ENCODE data around the gene TMEM250. TPM values are rescaled to one million over a fixed set of nuclear protein-coding genes. Genes with fewer than 3 reads are reported as not detected.

The TMEM250 gene
- total and polyA plus RNA-seq, 2 of the 4 experiments (the other 2 are of a cell fraction), result 14.0 to 17.5 TPM

DNA sequence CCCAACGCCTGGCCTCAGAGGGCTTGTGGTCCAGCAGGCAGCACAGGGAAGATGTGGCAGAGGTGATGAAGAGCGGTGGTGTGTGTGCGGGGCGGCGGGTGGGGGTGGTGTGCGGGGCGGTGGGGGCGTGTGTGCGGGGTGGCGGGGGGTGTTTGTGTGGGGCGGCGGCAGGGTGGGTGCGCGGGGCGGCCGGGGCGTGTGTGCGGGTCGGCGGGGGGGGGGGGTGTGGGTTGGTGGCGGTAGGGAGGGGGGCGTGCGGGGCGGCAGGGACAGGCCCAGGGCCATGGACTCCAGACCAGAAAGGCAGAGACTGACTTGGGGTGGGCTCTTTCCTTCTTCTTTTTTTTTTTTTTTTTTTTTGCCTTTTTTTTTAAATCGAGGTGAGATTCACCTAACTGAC lies 19.1 kb downstream of the TMEM250 start:
- no peak overlapping the region for H2BK5ac ChIP-seq (ENCODE audit: low read depth, low read length, poor library complexity, severe bottlenecking)
- H3K14ac ChIP-seq (replicated peaks; ENCODE audit: low read depth, low read length), result no peak overlapping the region
- H3K18ac ChIP-seq (ENCODE audit: low read depth, low read length), result no peak overlapping the region
- no peak overlapping the region for H2BK20ac ChIP-seq (ENCODE audit: low read depth, low read length)
- H3K4me2 ChIP-seq (ENCODE audit: low read depth, low read length), result no peak overlapping the region
- peaks cover 5% of the 10 kb centered on the region for H3K4me1 ChIP-seq (ENCODE audit: control insufficient read depth, insufficient read depth, low read length)
- no peak for TF ChIP-seq POLR2A (IDR thresholded peaks at IDR 0.05; ENCODE audit: low read depth, low read length)
- TF ChIP-seq RCOR1 (IDR thresholded peaks at IDR 0.05; ENCODE audit: insufficient replicate concordance, low read length), result no peak
- TF ChIP-seq RAD21 (IDR thresholded peaks at IDR 0.05; ENCODE audit: low read length), result no peak
- TF ChIP-seq FOS (IDR thresholded peaks at IDR 0.05; ENCODE audit: low read depth, low read length), result no peak
- no CpG with 5 or more reads among the region's 25 CpGs for WGBS, 2 experiments (ENCODE audit: extremely low coverage in 2 of 2, insufficient read length in 1 of 2)
- H3K4ac ChIP-seq (ENCODE audit: low read depth, low read length), result no peak overlapping the region
- POLR2A ChIA-PET (ENCODE audit: unreplicated experiment), result no interaction called here
- no peak overlapping the region for H3K9ac ChIP-seq (ENCODE audit: low read depth, low read length)
- intact Hi-C loops (cut with micrococcal nuclease), result no loop called here
- no peaks in the 10 kb centered on the region for H3K9me3 ChIP-seq (ENCODE audit: control insufficient read depth, insufficient read depth, low read length)
- H3K9me1 ChIP-seq (ENCODE audit: insufficient read depth, low read length), result no peaks in the 10 kb centered on the region
- H3K4me3 ChIP-seq (ENCODE audit: insufficient read depth, low read depth, low read length), result no peak overlapping the region
- no peak overlapping the region for H2AK9ac ChIP-seq (replicated peaks; ENCODE audit: low read depth, low read length, poor library complexity)
- no peak overlapping the region for H3K23ac ChIP-seq (ENCODE audit: low read depth, low read length)
- dilution Hi-C loops (cut with HindIII; ENCODE audit: low sequenced_read_pairs, unreplicated experiment), result no loop called here
- H4K5ac ChIP-seq (ENCODE audit: low read depth, low read length), result no peak overlapping the region
- CTCF ChIA-PET, result no interaction called here
- H2BK15ac ChIP-seq (ENCODE audit: low read depth, low read length), result no peak overlapping the region
- no peak overlapping the region for H4K91ac ChIP-seq (ENCODE audit: insufficient read depth, low read depth, low read length)
- no peak overlapping the region for H2AK5ac ChIP-seq (ENCODE audit: low read depth, low read length)
- H2AFZ ChIP-seq (replicated peaks; ENCODE audit: low read length, poor library complexity), result no peak overlapping the region
- no peak overlapping the region for H2BK120ac ChIP-seq (ENCODE audit: low read depth, low read length)
- H4K8ac ChIP-seq (ENCODE audit: low read depth in 2 of 2, low read length in 2 of 2), result no peak overlapping the region
- H3K27me3 ChIP-seq (ENCODE audit: control insufficient read depth, insufficient read depth, low read length), result no peaks in the 10 kb centered on the region
- no peaks in the 10 kb centered on the region for H4K20me1 ChIP-seq (ENCODE audit: insufficient read depth, low read length)
- no peak overlapping the region for H3K56ac ChIP-seq (ENCODE audit: extremely low read depth, insufficient read depth, low read length)
- H3K36me3 ChIP-seq (ENCODE audit: control insufficient read depth, insufficient read depth, low read length), result no peaks in the 10 kb centered on the region
- H3K79me1 ChIP-seq (ENCODE audit: low read depth in 1 of 2, low read length in 2 of 2), result peaks cover 6 to 8% of the 10 kb centered on the region in 2 experiments; a peak in 3 of 4 replicates
- no TSS peak for BruUV-seq (replicated peaks)
- DNase-seq (no peak), ATAC-seq (ENCODE audit: low read depth) (no peak)
- in situ Hi-C loops (cut with MboI; ENCODE audit: low sequenced_read_pairs), result no loop called here
- H3K27ac ChIP-seq (ENCODE audit: insufficient read depth, low read length), result no peak overlapping the region

Data from IMR-90 (cell line).